Measurements from ENCODE around the gene COP1.

COP1 gene

GRCh38 chr1:175969231-175969630, 237.9 kb downstream of the COP1 start:
- no peak overlapping the region for H3K4me3 ChIP-seq (ENCODE audit: low read depth, low read length)
- H3K9ac ChIP-seq (ENCODE audit: low read depth, low read length), result no peak overlapping the region
- peaks cover 5% of the 10 kb centered on the region for H3K36me3 ChIP-seq (ENCODE audit: control insufficient read depth, insufficient read depth, low read length)
- H3K27me3 ChIP-seq (ENCODE audit: control insufficient read depth, insufficient read depth, low read length), result no peaks in the 10 kb centered on the region
- H3K4me1 ChIP-seq (ENCODE audit: control insufficient read depth, insufficient read depth, low read length), result peaks cover 15% of the 10 kb centered on the region
- H3K27ac ChIP-seq (ENCODE audit: low read depth, low read length), result peak overlapping the region; percentile 10
- no peaks in the 10 kb centered on the region for H3K9me3 ChIP-seq (ENCODE audit: control insufficient read depth, insufficient read depth, low read length)

- Histone ChIP-seq H3K4me3 (ENCODE audit: low read depth, low read length) (no peak overlapping the region), H3K9me3 (ENCODE audit: control insufficient read depth, insufficient read depth, low read length) (no peaks in the 10 kb centered on the region), H3K9ac (ENCODE audit: low read depth, low read length) (no peak overlapping the region), H3K36me3 (ENCODE audit: control insufficient read depth, insufficient read depth, low read length) (peaks cover 5% of the 10 kb centered on the region), H3K4me1 (ENCODE audit: control insufficient read depth, insufficient read depth, low read length) (peaks cover 15% of the 10 kb centered on the region), H3K27ac (ENCODE audit: low read depth, low read length) (peak overlapping the region; percentile 10), H3K27me3 (ENCODE audit: control insufficient read depth, insufficient read depth, low read length) (no peaks in the 10 kb centered on the region)
These were observed 238.5 kb downstream of the COP1 start for GRCh38 chr1:175968486-175969172.

- H3K27ac ChIP-seq (ENCODE audit: low read depth, low read length), result no peak overlapping the region
- no peak overlapping the region for H3K4me3 ChIP-seq (ENCODE audit: low read depth, low read length)
- no peaks in the 10 kb centered on the region for H3K27me3 ChIP-seq (ENCODE audit: control insufficient read depth, insufficient read depth, low read length)
- H3K9me3 ChIP-seq (ENCODE audit: control insufficient read depth, insufficient read depth, low read length), result no peaks in the 10 kb centered on the region
- peaks cover 10% of the 10 kb centered on the region for H3K4me1 ChIP-seq (ENCODE audit: control insufficient read depth, insufficient read depth, low read length)
- no peak overlapping the region for H3K9ac ChIP-seq (ENCODE audit: low read depth, low read length)
- no peaks in the 10 kb centered on the region for H3K36me3 ChIP-seq (ENCODE audit: control insufficient read depth, insufficient read depth, low read length)
These were observed 243.3 kb downstream of the COP1 start for GRCh38 chr1:175963740-175964139.

GRCh38 chr1:175960169-175960568, 246.9 kb downstream of the COP1 start:
- H3K27me3 ChIP-seq (ENCODE audit: control insufficient read depth, insufficient read depth, low read length), result no peaks in the 10 kb centered on the region
- H3K4me3 ChIP-seq (ENCODE audit: low read depth, low read length), result no peak overlapping the region
- H3K9me3 ChIP-seq (ENCODE audit: control insufficient read depth, insufficient read depth, low read length), result no peaks in the 10 kb centered on the region
- no peaks in the 10 kb centered on the region for H3K36me3 ChIP-seq (ENCODE audit: control insufficient read depth, insufficient read depth, low read length)
- H3K4me1 ChIP-seq (ENCODE audit: control insufficient read depth, insufficient read depth, low read length), result peaks cover 3% of the 10 kb centered on the region; the same call in 1 of the 2 replicates
- H3K27ac ChIP-seq (ENCODE audit: low read depth, low read length), result no peak overlapping the region
- H3K9ac ChIP-seq (ENCODE audit: low read depth, low read length), result no peak overlapping the region

- H3K9me3 ChIP-seq (ENCODE audit: control insufficient read depth, insufficient read depth, low read length), result no peaks in the 10 kb centered on the region
- H3K36me3 ChIP-seq (ENCODE audit: control insufficient read depth, insufficient read depth, low read length), result peaks cover 5% of the 10 kb centered on the region
- no peaks in the 10 kb centered on the region for H3K27me3 ChIP-seq (ENCODE audit: control insufficient read depth, insufficient read depth, low read length)
These were observed 255.5 kb downstream of the COP1 start for GRCh38 chr1:175951627-175952026.

GRCh38 chr1:175947771-175948170, 259.3 kb downstream of the COP1 start:
- H3K9me3 ChIP-seq (ENCODE audit: control insufficient read depth, insufficient read depth, low read length), result no peaks in the 10 kb centered on the region
- H3K4me3 ChIP-seq (ENCODE audit: low read depth, low read length), result no peak overlapping the region
- H3K4me1 ChIP-seq (ENCODE audit: control insufficient read depth, insufficient read depth, low read length), result no peaks in the 10 kb centered on the region
- H3K9ac ChIP-seq (ENCODE audit: low read depth, low read length), result no peak overlapping the region
- no peak overlapping the region for H3K27ac ChIP-seq (ENCODE audit: low read depth, low read length)
- H3K36me3 ChIP-seq (ENCODE audit: control insufficient read depth, insufficient read depth, low read length), result peaks cover 15% of the 10 kb centered on the region
- H3K27me3 ChIP-seq (ENCODE audit: control insufficient read depth, insufficient read depth, low read length), result no peaks in the 10 kb centered on the region

More at GRCh38 chr1:175951627-175952026, 255.5 kb downstream of the COP1 start:
- H3K27ac ChIP-seq (ENCODE audit: low read depth, low read length), result no peak overlapping the region
- H3K4me3 ChIP-seq (ENCODE audit: low read depth, low read length), result no peak overlapping the region
- H3K9ac ChIP-seq (ENCODE audit: low read depth, low read length), result no peak overlapping the region
- H3K4me1 ChIP-seq (ENCODE audit: control insufficient read depth, insufficient read depth, low read length), result no peaks in the 10 kb centered on the region

- H3K27me3 ChIP-seq (ENCODE audit: control insufficient read depth, insufficient read depth, low read length), result no peaks in the 10 kb centered on the region
- no peaks in the 10 kb centered on the region for H3K9me3 ChIP-seq (ENCODE audit: control insufficient read depth, insufficient read depth, low read length)
- no peak overlapping the region for H3K27ac ChIP-seq (ENCODE audit: low read depth, low read length)
- H3K4me3 ChIP-seq (ENCODE audit: low read depth, low read length), result no peak overlapping the region
- H3K36me3 ChIP-seq (ENCODE audit: control insufficient read depth, insufficient read depth, low read length), result peaks cover 20% of the 10 kb centered on the region
- no peaks in the 10 kb centered on the region for H3K4me1 ChIP-seq (ENCODE audit: control insufficient read depth, insufficient read depth, low read length)
- H3K9ac ChIP-seq (ENCODE audit: low read depth, low read length), result no peak overlapping the region
These were observed 262.5 kb downstream of the COP1 start for GRCh38 chr1:175944591-175944990.

GRCh38 chr1:175941164-175941563, 265.9 kb downstream of the COP1 start:
- H3K4me3 ChIP-seq (ENCODE audit: low read depth, low read length), result no peak overlapping the region
- peaks cover 11% of the 10 kb centered on the region; the same call in 1 of the 2 replicates for H3K36me3 ChIP-seq (ENCODE audit: control insufficient read depth, insufficient read depth, low read length)
- peaks cover 6% of the 10 kb centered on the region for H3K4me1 ChIP-seq (ENCODE audit: control insufficient read depth, insufficient read depth, low read length)
- no peak overlapping the region for H3K9ac ChIP-seq (ENCODE audit: low read depth, low read length)
- H3K27ac ChIP-seq (ENCODE audit: low read depth, low read length), result no peak overlapping the region
- no peaks in the 10 kb centered on the region for H3K9me3 ChIP-seq (ENCODE audit: control insufficient read depth, insufficient read depth, low read length)
- no peaks in the 10 kb centered on the region for H3K27me3 ChIP-seq (ENCODE audit: control insufficient read depth, insufficient read depth, low read length)

- peaks cover 5% of the 10 kb centered on the region; the same call in 1 of the 2 replicates for H3K36me3 ChIP-seq (ENCODE audit: control insufficient read depth, insufficient read depth, low read length)
- no peaks in the 10 kb centered on the region for H3K27me3 ChIP-seq (ENCODE audit: control insufficient read depth, insufficient read depth, low read length)
- H3K4me3 ChIP-seq (ENCODE audit: low read depth, low read length), result no peak overlapping the region
- H3K27ac ChIP-seq (ENCODE audit: low read depth, low read length), result no peak overlapping the region
- peaks cover 13% of the 10 kb centered on the region for H3K4me1 ChIP-seq (ENCODE audit: control insufficient read depth, insufficient read depth, low read length)
- no peak overlapping the region for H3K9ac ChIP-seq (ENCODE audit: low read depth, low read length)
- H3K9me3 ChIP-seq (ENCODE audit: control insufficient read depth, insufficient read depth, low read length), result no peaks in the 10 kb centered on the region
These were observed 270.4 kb downstream of the COP1 start for GRCh38 chr1:175936736-175937135.

- Histone ChIP-seq H3K36me3 (ENCODE audit: control insufficient read depth, insufficient read depth, low read length) (peaks cover 5% of the 10 kb centered on the region; the same call in 1 of the 2 replicates), H3K9ac (ENCODE audit: low read depth, low read length) (no peak overlapping the region), H3K4me1 (ENCODE audit: control insufficient read depth, insufficient read depth, low read length) (peaks cover 13% of the 10 kb centered on the region), H3K27me3 (ENCODE audit: control insufficient read depth, insufficient read depth, low read length) (no peaks in the 10 kb centered on the region), H3K4me3 (ENCODE audit: low read depth, low read length) (no peak overlapping the region), H3K27ac (ENCODE audit: low read depth, low read length) (peak overlapping the region; percentile 20), H3K9me3 (ENCODE audit: control insufficient read depth, insufficient read depth, low read length) (no peaks in the 10 kb centered on the region)
These were observed 271.4 kb downstream of the COP1 start for GRCh38 chr1:175935566-175936115.

GRCh38 chr1:175935166-175935565, 271.9 kb downstream of the COP1 start:
- Histone ChIP-seq H3K9me3 (ENCODE audit: control insufficient read depth, insufficient read depth, low read length) (no peaks in the 10 kb centered on the region), H3K4me1 (ENCODE audit: control insufficient read depth, insufficient read depth, low read length) (peaks cover 13% of the 10 kb centered on the region), H3K4me3 (ENCODE audit: low read depth, low read length) (no peak overlapping the region), H3K27me3 (ENCODE audit: control insufficient read depth, insufficient read depth, low read length) (no peaks in the 10 kb centered on the region), H3K36me3 (ENCODE audit: control insufficient read depth, insufficient read depth, low read length) (peaks cover 3% of the 10 kb centered on the region; the same call in 1 of the 2 replicates), H3K27ac (ENCODE audit: low read depth, low read length) (no peak overlapping the region), H3K9ac (ENCODE audit: low read depth, low read length) (no peak overlapping the region)

All from HUES48 (cell line).